ENCODE measurements around the gene KRTAP4-5. TPM values are rescaled to one million over a fixed set of nuclear protein-coding genes. Genes with fewer than 3 reads are reported as not detected.

KRTAP4-5 gene
- total and polyA plus RNA-seq, 2 of the 13 experiments (the other 11 are each of a cell fraction or from before 2014, with no cell fraction given), result not detected

DNA sequence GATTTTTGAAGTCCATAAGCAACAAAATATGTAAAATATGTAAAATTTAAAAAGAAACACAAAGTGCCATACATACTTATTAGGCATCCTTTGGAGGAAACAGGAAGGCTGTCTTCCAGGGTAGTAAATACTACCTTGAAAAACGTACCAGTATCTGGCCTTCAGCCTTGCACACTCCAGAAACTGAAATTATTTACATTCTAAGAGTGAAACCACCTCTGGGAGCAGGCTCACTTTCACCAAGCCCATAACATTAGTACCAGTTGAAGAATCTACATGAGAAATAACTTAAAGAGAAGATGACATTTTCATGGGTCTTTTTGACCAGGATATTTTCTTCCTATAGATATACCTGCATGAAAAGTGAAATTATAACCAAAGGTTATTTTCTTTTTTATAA lies 46.4 kb upstream of the KRTAP4-5 start:
- Histone ChIP-seq H3K27ac (ENCODE audit: extremely low read length, insufficient read depth, low read length) (no peak overlapping the region), H2AFZ (ENCODE audit: low read length) (no peak overlapping the region), H3K4me2 (ENCODE audit: low read depth, low read length) (no peak overlapping the region), H3K27me3 (ENCODE audit: control insufficient read depth in 1 of 2, insufficient read depth in 2 of 2, low read length in 2 of 2) (no peaks in the 10 kb centered on the region), H4K20me1 (ENCODE audit: insufficient read depth, low read length) (no peaks in the 10 kb centered on the region), H3K4me3 (replicated peaks in 1 of 3; ENCODE audit: insufficient read depth in 1 of 3, low read depth in 2 of 3, low read length in 3 of 3) (no peak overlapping the region), H3K36me3 (replicated peaks in 1 of 2; ENCODE audit: control insufficient read depth in 1 of 2, insufficient read depth in 2 of 2, low read length in 2 of 2) (no peaks in the 10 kb centered on the region), H3K9me3 (ENCODE audit: low read length) (no peaks in the 10 kb centered on the region), H3K79me2 (ENCODE audit: insufficient read depth, low read length) (no peaks in the 10 kb centered on the region), H3K9ac (ENCODE audit: insufficient read depth, low read depth, low read length) (no peak overlapping the region), H3K4me1 (ENCODE audit: insufficient read depth, low read length) (no peaks in the 10 kb centered on the region)
- ATAC-seq (no peak), DNase-seq (ENCODE audit: low spot score) (no peak), FAIRE-seq (no peak)
- intact Hi-C loops (cut with micrococcal nuclease; ENCODE audit: unreplicated experiment), result no loop called here
- no TSS peak for BruUV-seq (replicated peaks)
- CTCF ChIA-PET (ENCODE audit: low intra/inter-chr PET ratio, low total read pairs), result no interaction called here
- in situ Hi-C loops (cut with HindIII; ENCODE audit: extremely low pct_ligation_motif_present, low pct_unique_long_range_greater_than_20kb), result no loop called here
- WGBS (ENCODE audit: low lambda C conversion rate), result 4% methylated on average over 1 of the region's 1 CpG
- POLR2A ChIA-PET, result no interaction called here
- no peak for TF ChIP-seq AKNA (CRISPR knock-in tag; IDR thresholded peaks at IDR 0.05; ENCODE audit: borderline replicate concordance)
- TF ChIP-seq TCF7 (IDR thresholded peaks at IDR 0.05; ENCODE audit: low read depth), result no peak

DNA sequence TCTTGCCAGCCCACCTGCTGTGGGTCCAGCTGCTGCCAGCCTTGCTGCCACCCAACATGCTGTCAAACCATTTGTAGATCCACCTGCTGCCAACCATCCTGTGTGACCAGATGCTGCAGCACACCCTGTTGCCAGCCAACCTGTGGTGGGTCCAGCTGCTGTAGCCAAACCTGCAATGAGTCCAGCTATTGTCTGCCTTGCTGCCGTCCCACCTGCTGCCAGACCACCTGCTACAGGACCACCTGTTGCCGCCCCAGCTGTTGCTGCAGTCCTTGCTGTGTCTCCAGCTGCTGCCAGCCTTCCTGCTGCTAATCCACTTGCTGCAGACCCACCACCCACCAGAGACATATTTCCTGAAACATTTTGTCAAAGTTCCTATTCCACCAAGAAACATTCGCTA lies 40.7 kb upstream of the KRTAP4-5 start:
- ChIA-PET CTCF (ENCODE audit: low intra/inter-chr PET ratio, low total read pairs) (no interaction called here), POLR2A (no interaction called here)
- intact Hi-C loops (cut with micrococcal nuclease; ENCODE audit: unreplicated experiment), result no loop called here
- DNase-seq (ENCODE audit: low spot score) (no peak), FAIRE-seq (no peak), ATAC-seq (no peak)
- H3K9ac ChIP-seq (ENCODE audit: insufficient read depth, low read depth, low read length), result no peak overlapping the region
- no peaks in the 10 kb centered on the region for H3K79me2 ChIP-seq (ENCODE audit: insufficient read depth, low read length)
- 0 out of 5 replicates have a peak, but pooled peaks cover 0 to 5% of the 10 kb centered on the region in 2 experiments for H3K27me3 ChIP-seq (ENCODE audit: control insufficient read depth in 1 of 2, insufficient read depth in 2 of 2, low read length in 2 of 2)
- in situ Hi-C loops (cut with HindIII; ENCODE audit: extremely low pct_ligation_motif_present, low pct_unique_long_range_greater_than_20kb), result no loop called here
- no peak overlapping the region for H2AFZ ChIP-seq (ENCODE audit: low read length)
- H3K9me3 ChIP-seq (ENCODE audit: low read length), result no peaks in the 10 kb centered on the region
- H3K4me1 ChIP-seq (ENCODE audit: insufficient read depth, low read length), result no peaks in the 10 kb centered on the region
- BruUV-seq (replicated peaks), result no TSS peak
- no peaks in the 10 kb centered on the region for H3K36me3 ChIP-seq (replicated peaks in 1 of 2; ENCODE audit: control insufficient read depth in 1 of 2, insufficient read depth in 2 of 2, low read length in 2 of 2)
- no peaks in the 10 kb centered on the region for H4K20me1 ChIP-seq (ENCODE audit: insufficient read depth, low read length)
- 0% methylated on average over 1 of the region's 3 CpGs for WGBS (ENCODE audit: low lambda C conversion rate)
- H3K27ac ChIP-seq (ENCODE audit: extremely low read length, insufficient read depth, low read length), result no peak overlapping the region
- no peak overlapping the region for H3K4me2 ChIP-seq (ENCODE audit: low read depth, low read length)
- no peak overlapping the region for H3K4me3 ChIP-seq (replicated peaks in 1 of 3; ENCODE audit: insufficient read depth in 1 of 3, low read depth in 2 of 3, low read length in 3 of 3)
- TF ChIP-seq ATF1 (CRISPR knock-in tag; IDR thresholded peaks at IDR 0.05) (no peak), ZSCAN21 (CRISPR knock-in tag; IDR thresholded peaks at IDR 0.05; ENCODE audit: borderline replicate concordance) (no peak), ZNF431 (CRISPR knock-in tag; IDR thresholded peaks at IDR 0.05; ENCODE audit: borderline replicate concordance, low read depth) (no peak), MAZ (IDR thresholded peaks at IDR 0.05; ENCODE audit: borderline replicate concordance, low read depth, low read length) (no peak), MAZ (CRISPR knock-in tag; IDR thresholded peaks at IDR 0.05; ENCODE audit: low read depth) (no peak), ZNF326 (CRISPR knock-in tag; IDR thresholded peaks at IDR 0.05; ENCODE audit: borderline replicate concordance) (no peak), ONECUT2 (CRISPR knock-in tag; IDR thresholded peaks at IDR 0.05) (no peak), NFATC3 (CRISPR knock-in tag; IDR thresholded peaks at IDR 0.05) (no peak), PRPF4 (IDR thresholded peaks at IDR 0.05; ENCODE audit: low read depth, low read length, poor library complexity, severe bottlenecking) (no peak), ZNF607 (CRISPR knock-in tag; IDR thresholded peaks at IDR 0.05; ENCODE audit: borderline replicate concordance) (no peak)

Measured in HepG2 (cell line).